GM23338 (cell line): Measurements from ENCODE around the gene PRPH2. TPM values are rescaled to one million over a fixed set of nuclear protein-coding genes. Genes with fewer than 3 reads are reported as not detected.
A peak's percentile ranks its signal among the peaks of the same experiment; 100 is the strongest.

Source experiments
- ATAC-seq: fragments of 200-7000 bp; cut with Tn5 transposase; 3 replicates; pipeline ENCODE4 v1.9.1; 2020
- DNase-seq: peaks from one replicate; pipeline ENCODE4 v3.0.0-alpha.2; 2015; ENCODE audit warnings: low spot score
- H2AFZ ChIP-seq: fragments of 200-600 bp; sonication (generic); 2 replicates; pipeline ENCODE4 v1.8.0; 2016; ENCODE audit warnings: antibody characterized with exemption, mild to moderate bottlenecking, moderate library complexity
- H3F3A ChIP-seq: fragments of 200-600 bp; sonication (generic); replicated peaks from 2 replicates; pipeline ENCODE4 v1.8.0; 2017; ENCODE audit warnings: antibody characterized with exemption, mixed run types, low read depth
- H3K27ac ChIP-seq: fragments of 200-600 bp; sonication (generic); 2 replicates; pipeline ENCODE4 v1.6.1; 2016; ENCODE audit warnings: low read depth
- H3K27me3 ChIP-seq: fragments of 200-600 bp; sonication (generic); 2 replicates; pipeline ENCODE4 v1.8.0; 2016; ENCODE audit warnings: mild to moderate bottlenecking, mixed run types, moderate library complexity; ENCODE audit not compliant: insufficient read depth
- H3K36me3 ChIP-seq: fragments of 200-600 bp; sonication (generic); 2 replicates; pipeline ENCODE4 v1.8.0; 2016; ENCODE audit warnings: mild to moderate bottlenecking; ENCODE audit not compliant: insufficient read depth
- H3K4me1 ChIP-seq: fragments of 200-600 bp; sonication (generic); 2 replicates; pipeline ENCODE4 v1.8.0; 2016; ENCODE audit warnings: mild to moderate bottlenecking, moderate library complexity; ENCODE audit not compliant: insufficient read depth
- H3K4me2 ChIP-seq: fragments of 200-600 bp; sonication (generic); 2 replicates; pipeline ENCODE4 v1.7.1; 2017; ENCODE audit warnings: mixed run types
- H3K4me3 ChIP-seq: fragments of 200-600 bp; sonication (generic); 2 replicates; pipeline ENCODE4 v1.6.1; 2016; ENCODE audit warnings: mixed run types
- H3K79me2 ChIP-seq: fragments of 200-600 bp; sonication (generic); replicated peaks from 2 replicates; pipeline ENCODE4 v1.8.0; 2017; ENCODE audit warnings: mild to moderate bottlenecking; ENCODE audit not compliant: insufficient read depth
- H3K9me2 ChIP-seq: fragments of 200-600 bp; sonication (generic); 2 replicates; pipeline ENCODE4 v1.8.0; 2017; ENCODE audit not compliant: insufficient read depth
- H4K20me1 ChIP-seq: fragments of 200-600 bp; sonication (generic); replicated peaks from 2 replicates; pipeline ENCODE4 v1.8.0; 2017; ENCODE audit warnings: mild to moderate bottlenecking; ENCODE audit not compliant: insufficient read depth
- H3K27ac Mint-ChIP-seq: 2 replicates; pipeline ENCODE4 v1.8.0; 2020; ENCODE audit warnings: inconsistent platforms, mild to moderate bottlenecking, moderate library complexity, mixed read lengths
- H3K27me3 Mint-ChIP-seq: 3 replicates; pipeline ENCODE4 v1.8.0; 2022; ENCODE audit warnings: low read depth, mild to moderate bottlenecking, moderate library complexity, mixed read lengths, inconsistent platforms; ENCODE audit not compliant: insufficient read depth, poor library complexity
- H3K36me3 Mint-ChIP-seq: 3 replicates; pipeline ENCODE4 v1.8.0; 2021; ENCODE audit warnings: low read depth, mild to moderate bottlenecking, inconsistent platforms, moderate library complexity, mixed read lengths
- H3K4me1 Mint-ChIP-seq: 3 replicates; pipeline ENCODE4 v1.8.0; 2020; ENCODE audit warnings: mild to moderate bottlenecking, inconsistent platforms, mixed read lengths
- H3K4me3 Mint-ChIP-seq: 3 replicates; pipeline ENCODE4 v1.8.0; 2021; ENCODE audit warnings: moderate library complexity, mild to moderate bottlenecking, inconsistent platforms, mixed read lengths
- H3K9me3 Mint-ChIP-seq: 3 replicates; pipeline ENCODE4 v1.8.0; 2020; ENCODE audit warnings: moderate library complexity, mild to moderate bottlenecking, inconsistent platforms, mixed read lengths
- CREB1 ChIP-seq: fragments of 250-450 bp; sonication (Bioruptor Pico); IDR thresholded peaks from 2 replicates; pipeline ENCODE4 v1.5.0; 2020; ENCODE audit warnings: low read depth, mild to moderate bottlenecking, moderate library complexity
- ETS1 ChIP-seq: IDR thresholded peaks from 2 replicates; pipeline ENCODE4 v1.6.1; 2016; ENCODE audit warnings: antibody characterized with exemption
- EZH2phosphoT487 ChIP-seq: fragments of 200-600 bp; sonication (generic); IDR thresholded peaks from one replicate; pipeline ENCODE4 v1.8.1; 2018; ENCODE audit warnings: antibody characterized with exemption; ENCODE audit not compliant: unreplicated experiment
- JUNB ChIP-seq: IDR thresholded peaks from one replicate; pipeline ENCODE4 v1.6.1; 2016; ENCODE audit warnings: antibody characterized with exemption; ENCODE audit not compliant: unreplicated experiment
- POLR2AphosphoS5 ChIP-seq: IDR thresholded peaks from 2 replicates; pipeline ENCODE4 v1.6.1; 2016; ENCODE audit warnings: antibody characterized with exemption, low read depth
- STAT1 ChIP-seq: IDR thresholded peaks from one replicate; pipeline ENCODE4 v1.6.1; 2016; ENCODE audit warnings: antibody characterized with exemption; ENCODE audit not compliant: unreplicated experiment
- ZNF331 ChIP-seq: fragments of 250-450 bp; sonication (Bioruptor Pico); IDR thresholded peaks from 2 replicates; pipeline ENCODE4 v1.5.0; 2020; ENCODE audit warnings: low read depth, mild to moderate bottlenecking, moderate library complexity
- polyA plus RNA-seq: library from polyadenylated mRNA; unstranded; fragments of >200 nt; fragmentation: Nextera tagmentation; extraction: Ambion mirVana; gene quantifications from 2 replicates; pipeline ENCODE4 v1.2.1, GENCODE V29; 2016
- total RNA-seq: library from RNA; depleted of rRNA; stranded (reverse); fragments of >200 nt; shearing (Covaris generic); gene quantifications from 2 replicates; pipeline ENCODE4 v1.2.3, GENCODE V29; 2014
- TF ChIP-seq, protein P1 (sequence below): fragments of 250-450 bp; sonication (Bioruptor Pico); IDR thresholded peaks from 2 replicates; pipeline ENCODE4 v1.5.0; 2020; ENCODE audit warnings: mild to moderate bottlenecking, moderate library complexity
- TF ChIP-seq, protein P2 (sequence below): IDR thresholded peaks from one replicate; pipeline ENCODE4 v1.6.1; 2018; ENCODE audit warnings: antibody characterized with exemption; ENCODE audit not compliant: unreplicated experiment

PRPH2 gene
- total and polyA plus RNA-seq, 2 experiments from 2014 or later: 0.50 to 0.52 TPM

GRCh38 chr6:42720739-42721138 lies 1.7 kb downstream of the PRPH2 start:
- Histone ChIP-seq H3K4me2 (no peak overlapping the region), H3K4me1 (no peaks in the 10 kb centered on the region), H3F3A (no peaks in the 10 kb centered on the region; the same call in 1 of the 2 replicates), H3K4me3 (no peak overlapping the region), H3K9me2 (no peaks in the 10 kb centered on the region), H3K27me3 (no peaks in the 10 kb centered on the region), H4K20me1 (no peaks in the 10 kb centered on the region), H3K27ac (no peak overlapping the region; the same call in 1 of the 2 replicates), H3K36me3 (no peaks in the 10 kb centered on the region), H3K79me2 (no peaks in the 10 kb centered on the region), H2AFZ (0 out of 2 replicates have a peak overlapping the region, but pooled peaks have one; percentile 52)
- DNase-seq: no peak
- H3K36me3 Mint-ChIP-seq: no peaks in the 10 kb centered on the region
- H3K4me3 Mint-ChIP-seq: no peak overlapping the region
- no peaks in the 10 kb centered on the region for H3K9me3 Mint-ChIP-seq
- H3K27me3 Mint-ChIP-seq: peaks cover 9% of the 10 kb centered on the region
- no peak overlapping the region for H3K27ac Mint-ChIP-seq
- TF ChIP-seq, protein P1, sequence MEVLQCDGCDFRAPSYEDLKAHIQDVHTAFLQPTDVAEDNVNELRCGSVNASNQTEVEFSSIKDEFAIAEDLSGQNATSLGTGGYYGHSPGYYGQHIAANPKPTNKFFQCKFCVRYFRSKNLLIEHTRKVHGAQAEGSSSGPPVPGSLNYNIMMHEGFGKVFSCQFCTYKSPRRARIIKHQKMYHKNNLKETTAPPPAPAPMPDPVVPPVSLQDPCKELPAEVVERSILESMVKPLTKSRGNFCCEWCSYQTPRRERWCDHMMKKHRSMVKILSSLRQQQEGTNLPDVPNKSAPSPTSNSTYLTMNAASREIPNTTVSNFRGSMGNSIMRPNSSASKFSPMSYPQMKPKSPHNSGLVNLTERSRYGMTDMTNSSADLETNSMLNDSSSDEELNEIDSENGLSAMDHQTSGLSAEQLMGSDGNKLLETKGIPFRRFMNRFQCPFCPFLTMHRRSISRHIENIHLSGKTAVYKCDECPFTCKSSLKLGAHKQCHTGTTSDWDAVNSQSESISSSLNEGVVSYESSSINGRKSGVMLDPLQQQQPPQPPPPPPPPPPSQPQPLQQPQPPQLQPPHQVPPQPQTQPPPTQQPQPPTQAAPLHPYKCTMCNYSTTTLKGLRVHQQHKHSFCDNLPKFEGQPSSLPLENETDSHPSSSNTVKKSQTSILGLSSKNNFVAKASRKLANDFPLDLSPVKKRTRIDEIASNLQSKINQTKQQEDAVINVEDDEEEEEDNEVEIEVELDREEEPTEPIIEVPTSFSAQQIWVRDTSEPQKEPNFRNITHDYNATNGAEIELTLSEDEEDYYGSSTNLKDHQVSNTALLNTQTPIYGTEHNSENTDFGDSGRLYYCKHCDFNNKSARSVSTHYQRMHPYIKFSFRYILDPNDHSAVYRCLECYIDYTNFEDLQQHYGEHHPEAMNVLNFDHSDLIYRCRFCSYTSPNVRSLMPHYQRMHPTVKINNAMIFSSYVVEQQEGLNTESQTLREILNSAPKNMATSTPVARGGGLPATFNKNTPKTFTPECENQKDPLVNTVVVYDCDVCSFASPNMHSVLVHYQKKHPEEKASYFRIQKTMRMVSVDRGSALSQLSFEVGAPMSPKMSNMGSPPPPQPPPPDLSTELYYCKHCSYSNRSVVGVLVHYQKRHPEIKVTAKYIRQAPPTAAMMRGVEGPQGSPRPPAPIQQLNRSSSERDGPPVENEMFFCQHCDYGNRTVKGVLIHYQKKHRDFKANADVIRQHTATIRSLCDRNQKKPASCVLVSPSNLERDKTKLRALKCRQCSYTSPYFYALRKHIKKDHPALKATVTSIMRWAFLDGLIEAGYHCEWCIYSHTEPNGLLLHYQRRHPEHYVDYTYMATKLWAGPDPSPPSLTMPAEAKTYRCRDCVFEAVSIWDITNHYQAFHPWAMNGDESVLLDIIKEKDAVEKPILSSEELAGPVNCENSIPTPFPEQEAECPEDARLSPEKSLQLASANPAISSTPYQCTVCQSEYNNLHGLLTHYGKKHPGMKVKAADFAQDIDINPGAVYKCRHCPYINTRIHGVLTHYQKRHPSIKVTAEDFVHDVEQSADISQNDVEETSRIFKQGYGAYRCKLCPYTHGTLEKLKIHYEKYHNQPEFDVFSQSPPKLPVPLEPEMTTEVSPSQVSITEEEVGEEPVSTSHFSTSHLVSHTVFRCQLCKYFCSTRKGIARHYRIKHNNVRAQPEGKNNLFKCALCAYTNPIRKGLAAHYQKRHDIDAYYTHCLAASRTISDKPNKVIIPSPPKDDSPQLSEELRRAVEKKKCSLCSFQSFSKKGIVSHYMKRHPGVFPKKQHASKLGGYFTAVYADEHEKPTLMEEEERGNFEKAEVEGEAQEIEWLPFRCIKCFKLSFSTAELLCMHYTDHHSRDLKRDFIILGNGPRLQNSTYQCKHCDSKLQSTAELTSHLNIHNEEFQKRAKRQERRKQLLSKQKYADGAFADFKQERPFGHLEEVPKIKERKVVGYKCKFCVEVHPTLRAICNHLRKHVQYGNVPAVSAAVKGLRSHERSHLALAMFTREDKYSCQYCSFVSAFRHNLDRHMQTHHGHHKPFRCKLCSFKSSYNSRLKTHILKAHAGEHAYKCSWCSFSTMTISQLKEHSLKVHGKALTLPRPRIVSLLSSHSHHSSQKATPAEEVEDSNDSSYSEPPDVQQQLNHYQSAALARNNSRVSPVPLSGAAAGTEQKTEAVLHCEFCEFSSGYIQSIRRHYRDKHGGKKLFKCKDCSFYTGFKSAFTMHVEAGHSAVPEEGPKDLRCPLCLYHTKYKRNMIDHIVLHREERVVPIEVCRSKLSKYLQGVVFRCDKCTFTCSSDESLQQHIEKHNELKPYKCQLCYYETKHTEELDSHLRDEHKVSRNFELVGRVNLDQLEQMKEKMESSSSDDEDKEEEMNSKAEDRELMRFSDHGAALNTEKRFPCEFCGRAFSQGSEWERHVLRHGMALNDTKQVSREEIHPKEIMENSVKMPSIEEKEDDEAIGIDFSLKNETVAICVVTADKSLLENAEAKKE (CRISPR knock-in tag): no peak
- TF ChIP-seq POLR2AphosphoS5 (no peak), ZNF331 (CRISPR knock-in tag) (no peak), EZH2phosphoT487 (no peak), CREB1 (CRISPR knock-in tag) (no peak), STAT1 (no peak)
- ATAC-seq: peak; percentile 84
- H3K4me1 Mint-ChIP-seq: no peaks in the 10 kb centered on the region

DNA sequence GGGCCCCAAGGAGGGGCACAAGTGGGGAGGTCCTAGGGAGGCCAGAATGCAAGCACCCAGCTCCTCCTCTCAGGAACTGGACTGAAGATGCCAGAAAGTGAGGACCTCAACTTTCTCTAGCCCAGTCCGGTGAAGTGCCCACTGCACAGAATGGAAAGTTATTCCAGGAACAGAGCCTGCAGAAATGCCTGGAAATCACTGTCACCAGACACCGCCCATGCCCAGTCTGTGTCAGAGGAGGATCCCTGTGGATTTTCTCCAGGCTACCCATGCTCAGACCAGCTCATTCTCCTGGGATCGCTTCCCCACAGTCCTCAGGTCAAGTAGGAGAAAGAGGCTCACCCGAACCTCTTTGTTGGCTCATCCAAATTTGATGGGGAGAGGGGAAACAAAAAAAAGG lies 6.5 kb downstream of the PRPH2 start:
- no peak overlapping the region for H3K4me3 Mint-ChIP-seq
- H3K27me3 ChIP-seq: no peaks in the 10 kb centered on the region
- no peaks in the 10 kb centered on the region for H3K4me1 Mint-ChIP-seq
- TF ChIP-seq, protein P2, sequence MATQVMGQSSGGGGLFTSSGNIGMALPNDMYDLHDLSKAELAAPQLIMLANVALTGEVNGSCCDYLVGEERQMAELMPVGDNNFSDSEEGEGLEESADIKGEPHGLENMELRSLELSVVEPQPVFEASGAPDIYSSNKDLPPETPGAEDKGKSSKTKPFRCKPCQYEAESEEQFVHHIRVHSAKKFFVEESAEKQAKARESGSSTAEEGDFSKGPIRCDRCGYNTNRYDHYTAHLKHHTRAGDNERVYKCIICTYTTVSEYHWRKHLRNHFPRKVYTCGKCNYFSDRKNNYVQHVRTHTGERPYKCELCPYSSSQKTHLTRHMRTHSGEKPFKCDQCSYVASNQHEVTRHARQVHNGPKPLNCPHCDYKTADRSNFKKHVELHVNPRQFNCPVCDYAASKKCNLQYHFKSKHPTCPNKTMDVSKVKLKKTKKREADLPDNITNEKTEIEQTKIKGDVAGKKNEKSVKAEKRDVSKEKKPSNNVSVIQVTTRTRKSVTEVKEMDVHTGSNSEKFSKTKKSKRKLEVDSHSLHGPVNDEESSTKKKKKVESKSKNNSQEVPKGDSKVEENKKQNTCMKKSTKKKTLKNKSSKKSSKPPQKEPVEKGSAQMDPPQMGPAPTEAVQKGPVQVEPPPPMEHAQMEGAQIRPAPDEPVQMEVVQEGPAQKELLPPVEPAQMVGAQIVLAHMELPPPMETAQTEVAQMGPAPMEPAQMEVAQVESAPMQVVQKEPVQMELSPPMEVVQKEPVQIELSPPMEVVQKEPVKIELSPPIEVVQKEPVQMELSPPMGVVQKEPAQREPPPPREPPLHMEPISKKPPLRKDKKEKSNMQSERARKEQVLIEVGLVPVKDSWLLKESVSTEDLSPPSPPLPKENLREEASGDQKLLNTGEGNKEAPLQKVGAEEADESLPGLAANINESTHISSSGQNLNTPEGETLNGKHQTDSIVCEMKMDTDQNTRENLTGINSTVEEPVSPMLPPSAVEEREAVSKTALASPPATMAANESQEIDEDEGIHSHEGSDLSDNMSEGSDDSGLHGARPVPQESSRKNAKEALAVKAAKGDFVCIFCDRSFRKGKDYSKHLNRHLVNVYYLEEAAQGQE: no peak
- TF ChIP-seq JUNB (no peak), ETS1 (no peak), POLR2AphosphoS5 (no peak)
- H3K9me2 ChIP-seq: no peaks in the 10 kb centered on the region
- ATAC-seq: peak; percentile 29; the same call in 2 of the 3 replicates
- H3K27ac ChIP-seq: no peak overlapping the region
- H3K4me1 ChIP-seq: no peaks in the 10 kb centered on the region
- H3K36me3 ChIP-seq: no peaks in the 10 kb centered on the region
- peaks cover 3% of the 10 kb centered on the region; the same call in 1 of the 3 replicates for H3K36me3 Mint-ChIP-seq
- no peak for DNase-seq
- H3K9me3 Mint-ChIP-seq: peaks cover 12% of the 10 kb centered on the region
- no peak overlapping the region for H3K27ac Mint-ChIP-seq
- H3K27me3 Mint-ChIP-seq: peaks cover 6% of the 10 kb centered on the region
- no peak overlapping the region for H3K4me2 ChIP-seq
- H3F3A ChIP-seq: no peaks in the 10 kb centered on the region; the same call in 1 of the 2 replicates
- peak overlapping the region; percentile 76 for H2AFZ ChIP-seq
- no peaks in the 10 kb centered on the region for H3K79me2 ChIP-seq
- H4K20me1 ChIP-seq: no peaks in the 10 kb centered on the region
- no peak overlapping the region for H3K4me3 ChIP-seq
